Gastrocnemius medialis (tissue), 4 donors: ENCODE results near the gene LGMN. TPM values are rescaled to one million over a fixed set of nuclear protein-coding genes. Genes with fewer than 3 reads are reported as not detected.
"Not testable (repeated sequence)": the region's sequence is repeated elsewhere in the genome, so short reads cannot be mapped to it uniquely, and the experiment has no call there.

Experiments
- ATAC-seq, 2 donors: fragments of 150-250 bp; one replicate each; pipeline ENCODE4 v1.9.1; 2016
- DNase-seq, 2 donors: peaks; one replicate each; pipeline ENCODE4 v3.0.0-alpha.2; 2019
- H3K27ac ChIP-seq, 4 donors: fragments of 200-600 bp; sonication (generic); 1 replicate in 1 of 4; 2 replicates in 3 of 4; pipeline ENCODE4 v1.5.1; 2016 to 2018; ENCODE audit warnings: mild to moderate bottlenecking in 2 of 4, moderate library complexity in 1 of 4
- H3K27me3 ChIP-seq, 3 donors: fragments of 200-600 bp; sonication (generic) in 2 of 3; 1 replicate in 1 of 3; 2 replicates in 2 of 3; pipeline versions ENCODE4 v1.5.1 to v1.6.0; 2016 to 2019; ENCODE audit warnings: mild to moderate bottlenecking in 1 of 3, moderate library complexity in 1 of 3
- H3K36me3 ChIP-seq, 2 donors: fragments of 200-600 bp; sonication (generic) in 1 of 2; one replicate each; pipeline ENCODE4 v1.5.1; 2017 to 2018
- H3K4me1 ChIP-seq, 2 donors: fragments of 200-600 bp; sonication (generic) in 1 of 2; one replicate each; pipeline ENCODE4 v1.5.1; 2016 to 2017; ENCODE audit warnings: mild to moderate bottlenecking in 2 of 2
- H3K4me3 ChIP-seq, 4 donors: fragments of 200-600 bp; sonication (generic) in 3 of 4; 1 replicate in 1 of 4; 2 replicates in 3 of 4; pipeline ENCODE4 v1.5.1; 2016 to 2019; ENCODE audit warnings: mild to moderate bottlenecking in 2 of 4
- H3K9me3 ChIP-seq, 3 donors: fragments of 200-600 bp; sonication (generic) in 2 of 3; 1 replicate in 1 of 3; 2 replicates in 2 of 3; pipeline ENCODE4 v1.5.1; 2016 to 2019
- POLR2A ChIP-seq, 2 donors: fragments of 450-650 bp; IDR thresholded peaks; one replicate each; pipeline ENCODE4 v1.6.1; 2017; ENCODE audit warnings: antibody characterized with exemption in 2 of 2, mild to moderate bottlenecking in 2 of 2, moderate library complexity in 2 of 2
- in situ Hi-C, 4 donors: fragments of 200-750 bp; cut with MboI; loops; one replicate each; pipeline versions ENCODE4 v1.15.0 to v1.8.0; 2017; ENCODE audit warnings: low sequenced_read_pairs in 4 of 4
- intact Hi-C: fragments of 100-400 bp; cut with DNase I; formaldehyde crosslinking; loops from one replicate; pipeline ENCODE4 v1.15.1; 2023; ENCODE audit warnings: low total_unique reads
- total RNA-seq, 4 donors: library from RNA; depleted of rRNA; stranded (reverse); fragments of >200 nt; gene quantifications; one replicate each; pipeline versions ENCODE4 v1.1.0 to v1.2.3, GENCODE V29; 2016
- TF ChIP-seq, protein P1 (sequence below), 5 experiments: fragments of 450-650 bp in 3 of 5; fragments of 200-600 bp in 2 of 5; sonication (generic) in 2 of 5; IDR thresholded peaks in 4 of 5; conservative IDR thresholded peaks in 1 of 5; 1 replicate in 4 of 5; 2 replicates in 1 of 5; pipeline ENCODE4 v1.5.1; 2016 to 2019; ENCODE audit warnings: antibody characterized with exemption in 5 of 5, mild to moderate bottlenecking in 3 of 5, moderate library complexity in 3 of 5

Gene LGMN
- total RNA-seq, 4 donors from 2014 or later, result 53.5 to 78.5 (median 62.8) TPM

DNA sequence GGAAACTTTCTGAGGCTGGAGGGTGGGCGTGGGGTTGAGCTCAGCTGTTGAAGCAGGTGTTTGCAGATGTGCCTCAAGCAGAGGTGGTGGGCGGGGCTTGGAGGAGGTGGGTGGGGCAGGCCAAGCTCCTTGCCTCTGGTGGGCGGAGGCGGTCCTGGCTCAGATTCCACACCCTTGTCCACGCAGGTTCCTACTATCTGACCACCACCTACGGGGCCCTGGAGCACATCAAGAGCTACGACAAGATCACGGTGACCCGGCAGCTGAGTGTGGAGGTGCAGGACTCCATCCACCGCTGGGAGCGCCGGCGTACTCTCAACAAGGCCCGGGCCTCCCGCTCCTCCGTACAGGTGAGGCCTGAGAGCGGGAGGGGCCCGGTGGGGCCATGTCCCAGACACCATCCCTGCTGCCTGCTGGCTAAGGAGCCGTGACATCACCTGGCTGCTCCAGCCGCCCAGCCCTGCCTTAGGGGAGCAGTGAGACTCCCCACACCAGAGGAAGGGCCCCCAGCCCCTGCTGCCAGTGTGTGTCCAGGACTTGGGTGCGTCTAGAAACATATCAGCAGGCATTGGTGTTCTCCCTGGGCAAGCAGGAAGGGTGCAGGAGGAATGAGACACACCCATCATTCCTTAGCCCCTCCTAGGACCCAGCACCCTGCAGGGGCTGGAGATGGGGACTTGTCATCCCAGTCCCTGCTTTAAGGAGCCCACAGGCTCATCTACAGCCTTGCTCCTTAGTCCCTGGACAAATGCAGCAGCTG, 63.4 kb downstream of the LGMN start:
- intact Hi-C loops, result no loop called here
- H3K4me1 ChIP-seq, result no peaks in the 10 kb centered on the region
- DNase-seq (no peak), ATAC-seq (no peak)
- TF ChIP-seq, protein P1, sequence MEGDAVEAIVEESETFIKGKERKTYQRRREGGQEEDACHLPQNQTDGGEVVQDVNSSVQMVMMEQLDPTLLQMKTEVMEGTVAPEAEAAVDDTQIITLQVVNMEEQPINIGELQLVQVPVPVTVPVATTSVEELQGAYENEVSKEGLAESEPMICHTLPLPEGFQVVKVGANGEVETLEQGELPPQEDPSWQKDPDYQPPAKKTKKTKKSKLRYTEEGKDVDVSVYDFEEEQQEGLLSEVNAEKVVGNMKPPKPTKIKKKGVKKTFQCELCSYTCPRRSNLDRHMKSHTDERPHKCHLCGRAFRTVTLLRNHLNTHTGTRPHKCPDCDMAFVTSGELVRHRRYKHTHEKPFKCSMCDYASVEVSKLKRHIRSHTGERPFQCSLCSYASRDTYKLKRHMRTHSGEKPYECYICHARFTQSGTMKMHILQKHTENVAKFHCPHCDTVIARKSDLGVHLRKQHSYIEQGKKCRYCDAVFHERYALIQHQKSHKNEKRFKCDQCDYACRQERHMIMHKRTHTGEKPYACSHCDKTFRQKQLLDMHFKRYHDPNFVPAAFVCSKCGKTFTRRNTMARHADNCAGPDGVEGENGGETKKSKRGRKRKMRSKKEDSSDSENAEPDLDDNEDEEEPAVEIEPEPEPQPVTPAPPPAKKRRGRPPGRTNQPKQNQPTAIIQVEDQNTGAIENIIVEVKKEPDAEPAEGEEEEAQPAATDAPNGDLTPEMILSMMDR (IDR thresholded peaks at IDR 0.05 in 4 of 5, conservative IDR thresholded peaks at IDR 0.05 in 1 of 5), result no peak
- no peak for TF ChIP-seq POLR2A (IDR thresholded peaks at IDR 0.05)
- H3K36me3 ChIP-seq, result no peaks in the 10 kb centered on the region
- peaks cover 0 to 3% (median 0%) of the 10 kb centered on the region in 3 donors for H3K27me3 ChIP-seq
- H3K4me3 ChIP-seq, result no peak overlapping the region
- in situ Hi-C loops, result no loop called here
- H3K9me3 ChIP-seq, result no peaks in the 10 kb centered on the region
- no peak overlapping the region for H3K27ac ChIP-seq

DNA sequence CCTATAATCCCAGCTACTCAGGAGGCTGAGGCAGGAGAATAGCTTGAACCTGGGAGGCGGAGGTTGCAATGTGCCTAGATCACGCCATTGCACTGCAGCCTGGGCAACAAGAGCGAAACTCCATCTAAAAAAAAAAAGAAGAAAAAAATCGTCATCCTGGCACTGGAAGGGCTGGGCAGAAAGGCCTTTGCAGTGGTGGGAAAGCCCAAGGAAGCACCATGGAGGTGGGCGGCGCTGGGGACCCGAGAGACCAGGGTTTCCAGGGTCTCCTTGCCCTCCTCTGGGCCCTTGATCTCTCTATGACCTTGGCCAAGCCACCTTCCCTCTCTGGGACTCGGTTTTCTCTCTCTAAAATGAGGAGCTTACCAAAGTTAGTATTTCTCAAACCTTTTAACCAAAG, 65.4 kb downstream of the LGMN start:
- intact Hi-C loops, result no loop called here
- DNase-seq (no peak), ATAC-seq (no peak)
- H3K9me3 ChIP-seq, result no peaks in the 10 kb centered on the region
- no peak for TF ChIP-seq POLR2A (IDR thresholded peaks at IDR 0.05)
- TF ChIP-seq, protein P1 (IDR thresholded peaks at IDR 0.05 in 4 of 5, conservative IDR thresholded peaks at IDR 0.05 in 1 of 5), result no peak
- H3K27ac ChIP-seq, result no peak overlapping the region
- peaks cover 0 to 3% (median 0%) of the 10 kb centered on the region in 3 donors for H3K27me3 ChIP-seq
- in situ Hi-C loops, result no loop called here
- H3K36me3 ChIP-seq, result no peaks in the 10 kb centered on the region
- no peaks in the 10 kb centered on the region for H3K4me1 ChIP-seq
- H3K4me3 ChIP-seq, result no peak overlapping the region

DNA sequence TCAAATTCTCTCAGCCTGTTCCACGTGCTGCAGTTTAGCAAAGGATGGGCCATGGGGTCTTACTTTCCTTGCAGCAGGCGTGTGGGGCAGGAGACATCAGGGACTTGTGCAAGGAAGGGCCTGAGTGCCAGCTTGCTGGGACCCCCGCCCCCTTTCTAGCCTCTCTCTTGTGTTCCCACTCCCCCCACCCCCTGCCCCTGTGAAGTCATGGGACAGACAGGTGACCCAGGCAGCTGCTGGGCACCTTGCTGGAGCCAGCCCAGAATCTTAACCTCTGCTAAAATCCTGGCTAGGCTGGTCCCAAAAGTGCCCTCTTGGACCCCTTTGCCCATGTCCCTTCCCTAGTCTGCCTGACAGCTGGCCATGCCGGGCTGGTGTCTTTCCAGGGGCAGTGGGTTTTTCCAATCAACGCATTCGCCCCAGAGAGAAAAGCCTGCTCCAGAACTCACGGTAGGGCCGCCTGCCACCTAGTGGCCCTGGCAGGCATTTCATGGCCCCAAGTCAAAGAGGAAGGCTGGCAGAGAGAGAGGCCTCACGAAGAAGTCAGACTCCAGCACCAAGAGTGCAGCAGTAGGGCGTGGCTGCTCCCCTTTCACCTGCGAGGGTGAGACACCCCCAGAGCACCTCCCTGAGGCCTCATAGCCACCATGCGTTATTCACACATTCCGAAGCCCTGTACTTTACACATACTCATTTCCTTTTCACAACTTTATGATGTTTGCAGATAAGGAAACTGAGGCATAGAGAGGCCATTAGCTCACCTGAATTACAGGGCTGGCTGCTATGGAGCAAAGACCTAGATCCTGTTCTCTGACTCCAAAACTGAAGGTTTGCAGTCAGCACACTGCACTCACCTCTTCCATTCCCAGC, 67.4 kb downstream of the LGMN start:
- no peak overlapping the region for H3K4me3 ChIP-seq
- ATAC-seq, result peak in 1 of 2 donors; percentile 44
- DNase-seq, result peak in 1 of 2 donors; percentile 42
- H3K27me3 ChIP-seq, result no peaks in the 10 kb centered on the region
- no peak for TF ChIP-seq POLR2A (IDR thresholded peaks at IDR 0.05)
- TF ChIP-seq, protein P1 (IDR thresholded peaks at IDR 0.05 in 4 of 5, conservative IDR thresholded peaks at IDR 0.05 in 1 of 5), result peak; percentile 58 to 80 (median 65)
- no peaks in the 10 kb centered on the region for H3K9me3 ChIP-seq
- H3K4me1 ChIP-seq, result no peaks in the 10 kb centered on the region
- H3K36me3 ChIP-seq, result no peaks in the 10 kb centered on the region
- H3K27ac ChIP-seq, result no peak overlapping the region
- intact Hi-C loops, result no loop called here
- in situ Hi-C loops, result no loop called here

DNA sequence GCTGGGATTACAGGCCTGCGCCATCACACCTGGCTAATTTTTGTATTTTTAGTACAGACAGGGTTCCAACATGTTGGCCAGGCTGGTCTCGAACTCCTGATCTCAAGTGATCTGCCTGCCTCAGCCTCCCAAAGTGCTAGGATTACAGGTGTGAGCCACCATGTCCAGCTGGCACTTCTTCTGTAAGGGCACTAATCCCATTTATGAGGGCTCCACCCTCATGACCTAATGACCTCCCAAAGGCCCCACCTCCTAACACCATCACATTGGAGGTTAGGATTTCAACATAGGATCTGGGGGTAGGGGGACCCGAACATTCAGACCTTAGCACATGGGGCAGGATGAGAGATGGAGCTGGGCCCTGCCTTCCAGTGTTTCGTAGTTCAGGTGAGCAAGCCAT, 68.1 kb downstream of the LGMN start:
- H3K36me3 ChIP-seq, intact Hi-C loops, H3K4me1 ChIP-seq, ATAC-seq, H3K9me3 ChIP-seq, DNase-seq, H3K27ac ChIP-seq, in situ Hi-C loops, H3K27me3 ChIP-seq, H3K4me3 ChIP-seq: not testable (repeated sequence)

DNA sequence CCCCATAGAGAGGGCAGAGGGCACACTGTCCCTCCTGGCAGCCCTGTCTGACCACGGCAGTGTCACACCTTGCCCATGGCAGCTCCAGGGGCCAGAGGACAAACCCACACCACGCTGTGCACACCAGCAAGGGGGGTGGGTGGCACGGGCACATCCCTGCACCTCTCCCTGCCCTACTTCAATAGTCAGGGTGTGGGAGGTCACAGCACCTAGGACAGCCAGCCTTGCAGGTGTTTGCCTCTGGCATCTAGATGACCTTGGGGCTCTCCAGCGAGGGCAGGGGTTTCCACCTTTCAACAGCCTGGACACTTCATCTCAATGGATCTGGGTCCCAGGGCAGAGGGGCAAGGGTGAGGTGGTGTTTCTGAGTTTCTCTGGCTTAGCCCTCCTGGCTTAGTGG, 69.2 kb downstream of the LGMN start:
- Histone ChIP-seq H3K4me1 (no peaks in the 10 kb centered on the region), H3K27me3 (no peaks in the 10 kb centered on the region), H3K4me3 (no peak overlapping the region), H3K36me3 (no peaks in the 10 kb centered on the region), H3K27ac (no peak overlapping the region), H3K9me3 (no peaks in the 10 kb centered on the region)
- intact Hi-C loops, result no loop called here
- TF ChIP-seq POLR2A (IDR thresholded peaks at IDR 0.05), result no peak
- TF ChIP-seq, protein P1 (IDR thresholded peaks at IDR 0.05 in 4 of 5, conservative IDR thresholded peaks at IDR 0.05 in 1 of 5), result no peak
- in situ Hi-C loops, result no loop called here
- ATAC-seq (no peak), DNase-seq (no peak)
